IMR-90 (cell line): ENCODE data around the gene OTOG.

Source experiments
- CEBPB ChIP-seq: IDR thresholded peaks from 2 replicates; pipeline ENCODE4 v1.6.1; 2012; ENCODE audit warnings: low read depth, low read length, improper control_type of control experiment
- CHD1 ChIP-seq: IDR thresholded peaks from 2 replicates; pipeline ENCODE4 v1.6.1; 2012; ENCODE audit warnings: low read depth, low read length, improper control_type of control experiment
- CTCF ChIP-seq: conservative IDR thresholded peaks from 2 replicates; pipeline ENCODE4 v1.5.1; 2012; ENCODE audit warnings: mild to moderate bottlenecking, low read depth, low read length, improper control_type of control experiment
- MXI1 ChIP-seq: IDR thresholded peaks from 2 replicates; pipeline ENCODE4 v1.6.1; 2012; ENCODE audit warnings: low read depth, mild to moderate bottlenecking, low read length, moderate library complexity, borderline replicate concordance
- POLR2A ChIP-seq: IDR thresholded peaks from 2 replicates; pipeline ENCODE4 v1.6.1; 2012; ENCODE audit warnings: mild to moderate bottlenecking, low read depth, low read length
- SMC3 ChIP-seq: fragments of 150-350 bp; IDR thresholded peaks from 2 replicates; pipeline ENCODE4 v1.6.1; 2016; ENCODE audit warnings: low read depth, mild to moderate bottlenecking, antibody characterized with exemption, low read length, moderate library complexity

DNA sequence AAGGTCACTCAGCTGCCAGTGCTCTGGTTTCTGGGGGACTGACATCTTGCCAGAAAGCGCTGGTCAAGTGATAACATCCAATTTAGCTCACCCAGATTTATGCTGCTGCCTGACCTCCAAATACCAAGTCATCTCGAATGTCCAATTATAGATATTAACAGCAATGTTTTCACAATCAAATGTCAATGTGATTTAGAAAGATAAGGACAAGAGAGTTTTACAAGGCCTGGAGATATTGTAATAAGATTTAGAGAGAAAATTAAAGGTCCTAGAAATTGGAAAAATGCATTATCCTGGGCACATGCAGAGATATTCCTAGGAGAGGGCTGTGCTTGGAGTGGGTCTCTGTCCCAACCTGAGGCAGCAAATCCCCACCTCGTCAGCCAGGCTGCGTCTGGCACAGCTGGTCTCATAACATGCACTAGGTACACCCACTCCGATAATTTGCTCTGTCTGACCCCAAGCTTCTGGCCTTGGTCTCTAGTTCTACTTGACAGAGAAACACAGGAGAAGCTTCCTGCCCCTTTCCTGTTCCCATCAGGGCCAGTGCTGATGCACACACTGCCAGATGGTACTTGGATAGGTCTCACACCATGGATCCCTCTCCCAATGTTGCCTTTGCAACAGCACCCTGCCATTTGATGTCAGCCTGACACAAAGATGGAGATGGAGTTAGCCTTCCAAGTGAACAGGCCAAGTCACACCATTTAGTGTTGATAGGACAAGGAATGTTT is 31.4 kb upstream of the OTOG start:
- TF ChIP-seq CTCF (no peak), MXI1 (no peak), POLR2A (no peak), SMC3 (no peak), CHD1 (no peak), CEBPB (no peak)
